ENCODE results near the gene CAT.
A peak's percentile ranks its signal among the peaks of the same experiment; 100 is the strongest.
"Not testable (repeated sequence)": the region's sequence is repeated elsewhere in the genome, so short reads cannot be mapped to it uniquely, and the experiment has no call there.

The CAT gene

DNA sequence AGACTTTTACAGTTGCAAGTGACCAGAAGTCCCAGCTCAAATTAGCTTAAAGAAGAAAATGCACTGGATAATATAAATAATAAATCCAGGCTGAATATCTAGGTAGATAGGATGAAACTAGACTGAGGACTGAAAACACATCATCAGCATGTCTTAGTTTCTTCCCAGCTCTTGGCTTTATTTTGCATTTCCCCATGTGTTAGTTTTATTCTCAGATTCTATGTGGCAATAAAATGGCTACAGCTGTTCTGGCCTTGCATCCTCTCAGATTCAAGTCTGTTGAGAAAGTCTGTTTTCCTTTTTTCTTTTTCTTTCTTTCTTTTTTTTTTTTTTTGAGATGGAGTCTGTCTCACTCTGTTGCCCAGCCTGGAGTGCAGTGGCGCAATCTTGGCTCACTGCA is 22.6 kb upstream of the CAT start:
- no peaks in the 10 kb centered on the region for H3K36me3 ChIP-seq
- no peaks in the 10 kb centered on the region for H3K9me3 ChIP-seq
- TF ChIP-seq, protein P1, sequence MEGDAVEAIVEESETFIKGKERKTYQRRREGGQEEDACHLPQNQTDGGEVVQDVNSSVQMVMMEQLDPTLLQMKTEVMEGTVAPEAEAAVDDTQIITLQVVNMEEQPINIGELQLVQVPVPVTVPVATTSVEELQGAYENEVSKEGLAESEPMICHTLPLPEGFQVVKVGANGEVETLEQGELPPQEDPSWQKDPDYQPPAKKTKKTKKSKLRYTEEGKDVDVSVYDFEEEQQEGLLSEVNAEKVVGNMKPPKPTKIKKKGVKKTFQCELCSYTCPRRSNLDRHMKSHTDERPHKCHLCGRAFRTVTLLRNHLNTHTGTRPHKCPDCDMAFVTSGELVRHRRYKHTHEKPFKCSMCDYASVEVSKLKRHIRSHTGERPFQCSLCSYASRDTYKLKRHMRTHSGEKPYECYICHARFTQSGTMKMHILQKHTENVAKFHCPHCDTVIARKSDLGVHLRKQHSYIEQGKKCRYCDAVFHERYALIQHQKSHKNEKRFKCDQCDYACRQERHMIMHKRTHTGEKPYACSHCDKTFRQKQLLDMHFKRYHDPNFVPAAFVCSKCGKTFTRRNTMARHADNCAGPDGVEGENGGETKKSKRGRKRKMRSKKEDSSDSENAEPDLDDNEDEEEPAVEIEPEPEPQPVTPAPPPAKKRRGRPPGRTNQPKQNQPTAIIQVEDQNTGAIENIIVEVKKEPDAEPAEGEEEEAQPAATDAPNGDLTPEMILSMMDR (IDR thresholded peaks at IDR 0.05), result no peak
- H3K27ac ChIP-seq, result peak overlapping the region; percentile 76
- H3K4me1 ChIP-seq (ENCODE audit: control insufficient read depth in 1 of 2, insufficient read depth in 1 of 2, low read depth in 1 of 2, low read length in 1 of 2), result peaks cover 40 to 44% of the 10 kb centered on the region in 2 experiments
- H3K27me3 ChIP-seq, result no peaks in the 10 kb centered on the region
- H3K4me3 ChIP-seq (ENCODE audit: low read depth in 1 of 2, low read length in 1 of 2), result no peak overlapping the region

DNA sequence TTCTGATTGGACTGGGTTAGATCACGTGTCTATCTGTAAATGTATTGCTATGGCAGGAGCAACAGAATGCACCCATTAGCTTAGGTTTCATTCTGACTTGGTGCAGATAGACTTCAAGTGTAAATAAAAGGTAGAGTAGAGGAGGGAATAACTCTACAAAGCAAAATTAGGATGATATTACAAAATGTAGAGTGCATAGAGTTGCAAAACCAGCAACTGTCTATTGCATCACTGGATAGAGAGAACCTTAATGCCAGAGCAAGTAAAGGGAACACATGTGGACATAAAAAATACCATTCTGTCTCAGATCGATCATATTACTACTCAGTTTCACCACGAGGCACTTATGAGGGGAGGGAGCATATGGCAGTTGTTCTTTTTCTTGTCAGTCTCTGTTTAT is 22.0 kb upstream of the CAT start:
- H3K27me3 ChIP-seq, result no peaks in the 10 kb centered on the region
- no peaks in the 10 kb centered on the region for H3K36me3 ChIP-seq
- H3K4me3 ChIP-seq (ENCODE audit: low read depth in 1 of 2, low read length in 1 of 2), result no peak overlapping the region
- TF ChIP-seq, protein P1 (IDR thresholded peaks at IDR 0.05), result no peak
- no peaks in the 10 kb centered on the region for H3K9me3 ChIP-seq
- peak overlapping the region; percentile 76 for H3K27ac ChIP-seq
- H3K4me1 ChIP-seq (ENCODE audit: control insufficient read depth in 1 of 2, insufficient read depth in 1 of 2, low read depth in 1 of 2, low read length in 1 of 2), result peaks cover 46% of the 10 kb centered on the region in 2 experiments

DNA sequence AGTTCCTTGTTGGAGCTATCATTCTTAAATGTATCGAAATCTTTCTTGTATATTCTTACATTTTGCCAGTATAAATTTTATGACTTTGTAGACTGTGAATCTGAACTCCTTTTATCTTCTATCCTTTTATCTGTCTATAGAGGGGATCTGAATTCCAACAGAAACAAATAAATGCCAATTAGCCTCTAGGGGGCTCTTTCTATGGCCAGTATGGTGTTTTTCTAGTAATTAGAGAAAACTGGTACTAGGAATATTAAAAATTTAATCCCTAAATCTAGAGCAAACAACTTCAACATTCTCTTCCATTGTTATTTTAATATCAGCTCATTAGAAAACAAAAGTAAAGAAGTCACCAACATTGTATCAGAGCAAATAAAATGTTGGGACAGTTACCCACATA is 21.5 kb upstream of the CAT start:
- no peak overlapping the region for H3K4me3 ChIP-seq (ENCODE audit: low read depth in 1 of 2, low read length in 1 of 2)

DNA sequence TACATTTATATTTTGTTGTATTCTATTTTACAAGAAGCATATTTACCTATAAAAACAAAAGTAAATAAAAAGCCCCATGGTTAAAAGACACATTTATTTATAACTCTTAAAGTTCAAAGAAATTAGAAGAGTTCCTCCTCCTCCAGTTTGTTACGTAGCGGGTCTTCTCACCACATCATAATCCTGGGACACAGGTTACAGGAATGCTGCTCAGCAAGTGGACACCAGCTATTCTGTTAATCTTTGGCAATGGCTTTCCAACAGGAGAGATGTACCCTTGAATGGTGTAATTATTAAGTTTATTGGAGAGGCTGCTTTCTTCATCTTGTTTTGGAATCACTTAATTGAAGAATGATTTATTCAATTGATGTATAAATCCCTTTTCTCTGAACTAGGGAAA is 19.6 kb upstream of the CAT start:
- Histone ChIP-seq H3K36me3 (no peaks in the 10 kb centered on the region), H3K4me1 (ENCODE audit: control insufficient read depth in 1 of 2, insufficient read depth in 1 of 2, low read depth in 1 of 2, low read length in 1 of 2) (peaks cover 69 to 70% of the 10 kb centered on the region in 2 experiments), H3K9me3 (no peaks in the 10 kb centered on the region), H3K27ac (peak overlapping the region; percentile 41), H3K27me3 (no peaks in the 10 kb centered on the region), H3K4me3 (ENCODE audit: low read depth in 1 of 2, low read length in 1 of 2) (no peak overlapping the region)
- TF ChIP-seq, protein P1 (IDR thresholded peaks at IDR 0.05), result no peak

More for the DNA sequence above, 21.5 kb upstream of the CAT start:
- H3K36me3 ChIP-seq, result no peaks in the 10 kb centered on the region
- no peaks in the 10 kb centered on the region for H3K27me3 ChIP-seq
- peak overlapping the region; percentile 76 for H3K27ac ChIP-seq
- no peaks in the 10 kb centered on the region for H3K9me3 ChIP-seq
- H3K4me1 ChIP-seq (ENCODE audit: control insufficient read depth in 1 of 2, insufficient read depth in 1 of 2, low read depth in 1 of 2, low read length in 1 of 2), result peaks cover 50 to 51% of the 10 kb centered on the region in 2 experiments
- TF ChIP-seq, protein P1 (IDR thresholded peaks at IDR 0.05), result no peak

DNA sequence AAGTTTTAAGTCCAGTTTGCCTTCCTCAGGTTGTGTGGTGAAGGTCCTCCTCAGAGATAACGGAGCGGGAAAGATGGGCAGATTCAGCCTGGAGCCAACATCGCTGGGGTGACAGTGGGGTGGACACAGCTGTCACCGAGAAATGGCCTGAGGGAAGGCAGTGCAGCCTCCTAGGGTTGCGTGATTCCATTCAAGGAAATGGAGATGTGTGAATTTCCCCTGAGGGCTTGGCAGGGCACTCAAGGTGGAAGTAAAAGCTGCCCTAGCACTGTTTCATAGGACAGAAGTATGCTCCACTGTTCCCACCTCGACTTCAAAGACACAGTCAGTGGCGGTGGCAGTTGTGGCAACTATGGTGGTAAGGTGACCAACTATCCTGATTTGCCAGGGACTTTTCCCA is 15.4 kb upstream of the CAT start:
- Histone ChIP-seq H3K9me3 (no peaks in the 10 kb centered on the region), H3K36me3 (no peaks in the 10 kb centered on the region), H3K27me3 (no peaks in the 10 kb centered on the region), H3K4me3 (ENCODE audit: low read depth in 1 of 2, low read length in 1 of 2) (peak overlapping the region in 1 of 2 experiments; percentile 15), H3K4me1 (ENCODE audit: control insufficient read depth in 1 of 2, insufficient read depth in 1 of 2, low read depth in 1 of 2, low read length in 1 of 2) (peaks cover 83 to 85% of the 10 kb centered on the region in 2 experiments), H3K27ac (peak overlapping the region; percentile 74)
- TF ChIP-seq, protein P1 (IDR thresholded peaks at IDR 0.05), result no peak

DNA sequence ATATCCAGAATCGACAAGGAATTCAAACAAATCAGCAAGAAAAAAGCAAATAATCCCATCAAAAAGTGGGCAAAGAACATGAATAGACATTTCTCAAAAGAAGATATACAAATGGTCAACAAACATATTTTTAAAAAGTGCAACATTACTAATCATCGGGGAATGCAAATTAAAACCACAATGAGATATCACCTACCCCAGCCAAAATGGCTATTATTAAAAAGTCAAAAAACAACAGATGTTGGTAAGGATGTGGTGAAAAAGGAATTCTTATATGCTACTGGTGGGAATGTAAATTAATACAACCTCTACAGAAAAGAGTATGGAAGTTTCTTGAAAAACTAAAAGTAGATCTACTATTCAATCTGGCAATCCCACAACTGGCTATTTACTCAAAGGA is 13.9 kb upstream of the CAT start:
- H3K27me3 ChIP-seq; H3K9me3 ChIP-seq; H3K36me3 ChIP-seq; H3K4me3 ChIP-seq (ENCODE audit: low read depth in 1 of 2, low read length in 1 of 2): not testable (repeated sequence)
- peaks cover 88 to 90% of the 10 kb centered on the region in 2 experiments for H3K4me1 ChIP-seq (ENCODE audit: control insufficient read depth in 1 of 2, insufficient read depth in 1 of 2, low read depth in 1 of 2, low read length in 1 of 2)
- H3K27ac ChIP-seq, result peak overlapping the region; percentile 84

All from neutrophil (primary cell).